HCT116 (cell line): ENCODE data around the gene ADAM8. TPM values are rescaled to one million over a fixed set of nuclear protein-coding genes. Genes with fewer than 3 reads are reported as not detected.

Source experiments
- ATAC-seq: fragments of 200-7000 bp; cut with Tn5 transposase; 2 replicates; pipeline ENCODE4 v1.9.1; 2020; ENCODE audit warnings: mild to moderate bottlenecking, moderate library complexity
- BruUV-seq: library from RNA; stranded (reverse); fragments of 400-500 nt; replicated peaks from 2 replicates; lab custom pipeline; 2021; lab: Mats Ljungman, UMichigan
- CTCF ChIA-PET: fragments of 300-600 bp; sonication (Branson Sonifier 250); formaldehyde crosslinking; loops from one replicate; lab custom pipeline; 2021; ENCODE audit warnings: antibody characterized with exemption; lab: Charles Lee
- POLR2A ChIA-PET: fragments of 300-600, 350-600 bp; sonication (Branson Sonifier 250); formaldehyde crosslinking; loops from one replicate; lab custom pipeline; 2021; ENCODE audit warnings: antibody characterized with exemption; lab: Charles Lee
- RAD21 ChIA-PET, 2 experiments: fragments of 300-600 bp; sonication (Branson Sonifier 250); formaldehyde crosslinking; loops; one replicate each; lab custom pipeline; 2023; ENCODE audit warnings: low total read pairs in 2 of 2; ENCODE audit not compliant: uncharacterized antibody in 2 of 2, unreplicated experiment in 2 of 2, low non-redundant PET in 1 of 2; lab: Charles Lee
- DNase-seq: peaks from one replicate; pipeline ENCODE4 v3.0.0-alpha.2; 2010; ENCODE audit warnings: low read depth, low spot score
- H2AFZ ChIP-seq: fragments of 200-600 bp; shearing (Covaris generic), sonication (generic); 2 replicates; pipeline ENCODE4 v1.6.1; 2017; ENCODE audit warnings: low read depth, mixed run types, mixed read lengths, antibody characterized with exemption, low read length; ENCODE audit not compliant: poor library complexity, severe bottlenecking
- H3K27ac ChIP-seq: 2 replicates; pipeline ENCODE4 v1.5.1; 2012; ENCODE audit warnings: low read depth, low read length
- H3K27me3 ChIP-seq: fragments of 200-600 bp; sonication (generic); 2 replicates; pipeline ENCODE4 v1.6.1; 2016; ENCODE audit warnings: mixed run types, low read length, mixed read lengths; ENCODE audit not compliant: insufficient read depth
- H3K36me3 ChIP-seq, 2 experiments: fragments of 200-500 bp in 1 of 2; fragments of 200-600 bp in 1 of 2; sonication (Bioruptor generic) in 1 of 2; sonication (generic) in 1 of 2; 2 replicates each; pipeline versions ENCODE4 v1.5.1 to v1.6.1; 2014 to 2016; ENCODE audit warnings: low read length in 2 of 2, inconsistent platforms in 1 of 2, mixed read lengths in 1 of 2, mixed run types in 1 of 2; ENCODE audit not compliant: insufficient read depth in 2 of 2, control insufficient read depth in 1 of 2
- H3K4me1 ChIP-seq, 2 experiments: fragments of 200-600 bp in 1 of 2; sonication (generic) in 1 of 2; 2 replicates each; pipeline versions ENCODE4 v1.5.1 to v1.6.1; 2012 to 2017; ENCODE audit warnings: low read length in 2 of 2, inconsistent platforms in 1 of 2, mild to moderate bottlenecking in 1 of 2, mixed read lengths in 1 of 2, mixed run types in 1 of 2, moderate library complexity in 1 of 2; ENCODE audit not compliant: insufficient read depth in 2 of 2, control insufficient read depth in 1 of 2
- H3K4me2 ChIP-seq: fragments of 200-600 bp; sonication (generic); 2 replicates; pipeline ENCODE4 v1.6.1; 2017; ENCODE audit warnings: mixed run types, low read length, mixed read lengths
- H3K4me3 ChIP-seq, 2 experiments: fragments of 200-600 bp in 1 of 2; sonication (generic) in 1 of 2; replicated peaks in 1 of 2; 2 replicates each; pipeline ENCODE4 v1.5.1; 2011 to 2016; ENCODE audit warnings: low read length in 2 of 2, control low read depth in 1 of 2, low read depth in 1 of 2, mild to moderate bottlenecking in 1 of 2, mixed read lengths in 1 of 2, mixed run types in 1 of 2
- H3K79me2 ChIP-seq: fragments of 200-600 bp; sonication (generic); 2 replicates; pipeline ENCODE4 v1.6.1; 2017; ENCODE audit warnings: mild to moderate bottlenecking, mixed run types, low read length, moderate library complexity, mixed read lengths; ENCODE audit not compliant: insufficient read depth
- H3K9ac ChIP-seq: fragments of 200-600 bp; sonication (generic); 2 replicates; pipeline ENCODE4 v1.6.1; 2016; ENCODE audit warnings: low read length, mixed read lengths
- H3K9me2 ChIP-seq: fragments of 200-600 bp; sonication (generic), shearing (Covaris generic); 2 replicates; pipeline ENCODE4 v1.6.1; 2017; ENCODE audit warnings: mixed run types, mild to moderate bottlenecking, moderate library complexity; ENCODE audit not compliant: insufficient read depth
- H3K9me3 ChIP-seq, 2 experiments: fragments of 200-500 bp in 1 of 2; fragments of 200-600 bp in 1 of 2; sonication (Bioruptor generic) in 1 of 2; sonication (generic) in 1 of 2; 2 replicates each; pipeline ENCODE4 v1.6.1; 2014 to 2017; ENCODE audit warnings: low read length in 2 of 2, mixed read lengths in 2 of 2, inconsistent platforms in 1 of 2, low read depth in 1 of 2, mild to moderate bottlenecking in 1 of 2, mixed run types in 1 of 2, moderate library complexity in 1 of 2; ENCODE audit not compliant: control insufficient read depth in 1 of 2, insufficient read depth in 1 of 2
- H4K20me1 ChIP-seq: fragments of 200-600 bp; sonication (generic), shearing (Covaris generic); 2 replicates; pipeline ENCODE4 v1.6.1; 2017; ENCODE audit warnings: mixed run types, mild to moderate bottlenecking, moderate library complexity; ENCODE audit not compliant: insufficient read depth
- EGR1 ChIP-seq: IDR thresholded peaks from 2 replicates; pipeline ENCODE4 v1.6.1; 2012; ENCODE audit warnings: low read depth
- ELF1 ChIP-seq: IDR thresholded peaks from 2 replicates; pipeline ENCODE4 v1.6.1; 2012; ENCODE audit warnings: low read depth, borderline replicate concordance
- EZH2 ChIP-seq: fragments of 200-600 bp; sonication (generic); IDR thresholded peaks from 2 replicates; pipeline ENCODE4 v1.6.1; 2017; ENCODE audit warnings: antibody characterized with exemption, mixed run types
- EZH2phosphoT487 ChIP-seq: fragments of 200-600 bp; IDR thresholded peaks from 2 replicates; pipeline ENCODE4 v1.6.1; 2018; ENCODE audit warnings: antibody characterized with exemption, borderline replicate concordance
- JUND ChIP-seq: IDR thresholded peaks from 2 replicates; pipeline ENCODE4 v1.6.1; 2012
- POLR2AphosphoS5 ChIP-seq: IDR thresholded peaks from 2 replicates; pipeline ENCODE4 v1.6.1; 2011; ENCODE audit warnings: mild to moderate bottlenecking, low read depth, low read length, moderate library complexity
- SP1 ChIP-seq: IDR thresholded peaks from 2 replicates; pipeline ENCODE4 v1.6.1; 2012; ENCODE audit warnings: low read depth
- SRF ChIP-seq: IDR thresholded peaks from 2 replicates; pipeline ENCODE4 v1.6.1; 2012; ENCODE audit warnings: low read depth
- TCF7L2 ChIP-seq: IDR thresholded peaks from 2 replicates; pipeline ENCODE4 v1.7.0; 2011; ENCODE audit warnings: borderline replicate concordance, inconsistent platforms; ENCODE audit not compliant: insufficient read depth, insufficient read length; ENCODE audit errors: extremely low read depth
- YY1 ChIP-seq: IDR thresholded peaks from 2 replicates; pipeline ENCODE4 v1.6.1; 2011; ENCODE audit warnings: low read length, low read depth, moderate library complexity, mild to moderate bottlenecking; ENCODE audit not compliant: insufficient replicate concordance; ENCODE audit errors: extremely low read depth
- ZFX ChIP-seq: fragments of 450-650 bp; IDR thresholded peaks from 2 replicates; pipeline ENCODE4 v1.6.1; 2017
- intact Hi-C: fragments of 100-400 bp; cut with micrococcal nuclease; formaldehyde crosslinking; loops from 2 replicates; pipeline ENCODE4 v1.10.0; 2022
- total RNA-seq: library from RNA; stranded (reverse); gene quantifications from one replicate; pipeline ENCODE4 v1.2.1, GENCODE V29; 2021; ENCODE audit not compliant: unreplicated experiment
- TF ChIP-seq, protein P1 (sequence below): IDR thresholded peaks from 2 replicates; pipeline ENCODE4 v1.6.1; 2012

Gene ADAM8
- total RNA-seq, 1 experiment from 2014 or later, result 4.1 TPM

DNA sequence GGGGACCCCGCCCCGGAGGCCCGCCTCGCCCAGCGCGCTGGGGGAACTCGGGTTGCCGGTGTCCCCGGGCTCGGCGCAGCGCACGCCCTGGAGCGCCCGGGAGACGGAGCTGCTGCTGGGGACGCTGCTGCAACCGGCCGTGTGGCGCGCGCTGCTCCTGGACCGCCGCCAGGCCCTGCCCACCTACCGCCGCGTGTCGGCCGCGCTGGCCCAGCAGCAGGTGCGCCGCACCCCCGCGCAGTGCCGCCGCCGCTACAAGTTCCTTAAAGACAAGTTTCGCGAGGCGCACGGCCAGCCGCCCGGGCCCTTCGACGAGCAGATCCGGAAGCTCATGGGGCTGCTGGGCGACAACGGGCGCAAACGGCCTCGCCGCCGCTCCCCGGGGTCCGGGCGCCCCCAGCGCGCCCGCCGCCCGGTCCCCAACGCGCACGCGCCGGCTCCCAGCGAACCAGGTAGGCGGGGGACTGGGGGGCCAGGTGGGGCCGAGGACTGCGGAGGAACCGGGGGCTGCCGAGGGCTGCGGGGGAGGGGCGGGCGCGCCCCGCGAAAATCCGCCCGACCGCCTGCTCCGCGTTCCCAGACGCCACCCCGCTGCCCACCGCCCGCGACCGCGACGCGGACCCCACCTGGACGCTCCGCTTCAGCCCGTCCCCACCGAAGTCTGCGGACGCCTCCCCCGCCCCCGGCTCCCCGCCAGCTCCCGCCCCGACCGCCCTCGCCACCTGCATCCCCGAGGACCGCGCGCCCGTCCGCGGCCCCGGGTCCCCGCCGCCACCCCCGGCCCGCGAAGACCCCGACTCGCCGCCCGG, 46.1 kb downstream of the ADAM8 start:
- no TSS peak for BruUV-seq
- Histone ChIP-seq H3K4me2 (no peak overlapping the region), H3K9me2 (no peaks in the 10 kb centered on the region), H3K4me3 (no peak overlapping the region), H3K79me2 (no peaks in the 10 kb centered on the region), H3K27ac (no peak overlapping the region), H3K27me3 (no peaks in the 10 kb centered on the region), H3K9ac (no peak overlapping the region), H4K20me1 (no peaks in the 10 kb centered on the region), H3K4me1 (no peaks in the 10 kb centered on the region), H2AFZ (no peak overlapping the region), H3K36me3 (no peaks in the 10 kb centered on the region), H3K9me3 (no peaks in the 10 kb centered on the region)
- DNase-seq, result no peak
- RAD21 ChIA-PET, result no interaction called here
- ATAC-seq, result no peak
- POLR2A ChIA-PET, result no interaction called here
- TF ChIP-seq, protein P1, sequence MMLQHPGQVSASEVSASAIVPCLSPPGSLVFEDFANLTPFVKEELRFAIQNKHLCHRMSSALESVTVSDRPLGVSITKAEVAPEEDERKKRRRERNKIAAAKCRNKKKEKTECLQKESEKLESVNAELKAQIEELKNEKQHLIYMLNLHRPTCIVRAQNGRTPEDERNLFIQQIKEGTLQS, result no peak
- no peak for TF ChIP-seq JUND
- TF ChIP-seq ZFX, result no peak
- TF ChIP-seq POLR2AphosphoS5, result no peak
- no peak for TF ChIP-seq YY1
- TF ChIP-seq SP1, result no peak
- no peak for TF ChIP-seq TCF7L2
- intact Hi-C loops, result no loop called here
- CTCF ChIA-PET, result no interaction called here

DNA sequence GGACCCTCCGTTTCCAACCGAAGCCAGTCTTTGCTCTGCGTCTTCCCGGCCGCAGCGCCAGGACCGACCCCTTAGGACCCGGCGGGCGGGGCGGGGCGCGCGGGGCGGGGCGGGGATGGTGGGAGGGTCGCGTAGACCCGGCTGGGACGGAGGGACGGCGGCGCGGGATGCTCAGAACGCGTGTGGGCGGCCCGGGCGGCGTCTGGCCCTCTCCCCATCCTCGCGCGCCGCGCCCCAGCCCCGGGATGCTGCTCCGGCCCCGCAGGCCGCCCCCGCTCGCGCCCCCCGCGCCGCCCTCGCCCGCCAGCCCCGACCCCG, 46.7 kb downstream of the ADAM8 start, which contains the start of gene UTF1:
TSS of gene UTF1 (plus strand) at position 174 of the 318 bp plus-strand sequence. CDS start at position 246, 72 bp downstream.
- DNase-seq (no peak), ATAC-seq (no peak)
- ChIA-PET CTCF (no interaction called here), RAD21 (no interaction called here), POLR2A (no interaction called here)
- no peak within 1 kb of the TSS for H3K4me3 ChIP-seq
- BruUV-seq, result no TSS peak
- intact Hi-C loops, result no loop called here
- H3K79me2 ChIP-seq, result no peaks in the 10 kb centered on the region
- H3K9me3 ChIP-seq, result no peaks in the 10 kb centered on the region
- H3K4me2 ChIP-seq, result no peak within 1 kb of the TSS
- TF ChIP-seq EZH2 (no peak), EZH2phosphoT487 (no peak), ZFX (no peak), SRF (no peak), EGR1 (no peak), TCF7L2 (no peak), POLR2AphosphoS5 (no peak), ELF1 (no peak)
- H3K36me3 ChIP-seq, result no peaks in the 10 kb centered on the region
- H3K27ac ChIP-seq, result no peak within 1 kb of the TSS
- H3K9me2 ChIP-seq, result no peaks in the 10 kb centered on the region
- H4K20me1 ChIP-seq, result no peaks in the 10 kb centered on the region
- H2AFZ ChIP-seq, result no peak within 1 kb of the TSS
- no peaks in the 10 kb centered on the region for H3K4me1 ChIP-seq
- H3K27me3 ChIP-seq, result no peaks in the 10 kb centered on the region
- H3K9ac ChIP-seq, result no peak within 1 kb of the TSS
